Activated CD4-positive, alpha-beta T cell treated with anti-CD3 and anti-CD28 coated beads for 36 hours (primary cell): Measurements from ENCODE around the gene JAKMIP1. TPM values are rescaled to one million over a fixed set of nuclear protein-coding genes. Genes with fewer than 3 reads are reported as not detected.
A peak's percentile ranks its signal among the peaks of the same experiment; 100 is the strongest.

Experiments used
- ATAC-seq: fragments of 200-7000 bp; cut with Tn5 transposase; one replicate; pipeline ENCODE4 v1.10.0; 2021; ENCODE audit warnings: mild to moderate bottlenecking, moderate library complexity
- CTCF ChIA-PET: fragments of 350-600 bp; sonication (Branson Sonifier 250); formaldehyde crosslinking; loops from one replicate; lab custom pipeline; 2021; ENCODE audit warnings: antibody characterized with exemption; lab: Charles Lee
- POLR2A ChIA-PET: fragments of 350-600 bp; sonication (Branson Sonifier 250); formaldehyde crosslinking; loops from one replicate; lab custom pipeline; 2021; ENCODE audit warnings: antibody characterized with exemption, inconsistent platforms; lab: Charles Lee
- DNase-seq: peaks from one replicate; pipeline ENCODE4 v3.0.0-alpha.2; 2020
- H3K27ac Mint-ChIP-seq: one replicate; pipeline ENCODE4 v1.8.0; 2021; ENCODE audit warnings: mixed read lengths
- H3K27me3 Mint-ChIP-seq: one replicate; pipeline ENCODE4 v1.8.0; 2021; ENCODE audit warnings: mixed read lengths
- H3K36me3 Mint-ChIP-seq: one replicate; pipeline ENCODE4 v1.8.0; 2021; ENCODE audit warnings: low read depth, mixed read lengths
- H3K4me1 Mint-ChIP-seq: one replicate; pipeline ENCODE4 v1.8.0; 2021; ENCODE audit warnings: mixed read lengths
- H3K4me3 Mint-ChIP-seq: one replicate; pipeline ENCODE4 v1.8.0; 2021; ENCODE audit warnings: mild to moderate bottlenecking, moderate library complexity, mixed read lengths
- H3K9me3 Mint-ChIP-seq: one replicate; pipeline ENCODE4 v1.8.0; 2021; ENCODE audit warnings: low read depth, mixed read lengths
- intact Hi-C, 2 experiments: fragments of 100-400 bp; cut with DNase I in 1 of 2; cut with micrococcal nuclease in 1 of 2; formaldehyde crosslinking; loops; one replicate each; pipeline versions ENCODE4 v1.14.2 to v1.15.1; 2022 to 2024; cut with DNase I, micrococcal nuclease
- total RNA-seq, 2 experiments: library from RNA; stranded (reverse); gene quantifications; one replicate each; pipeline ENCODE4 v1.2.3, GENCODE V29; 2021

The JAKMIP1 gene
- total RNA-seq, 2 experiments from 2014 or later = 3.1 to 3.9 TPM

DNA sequence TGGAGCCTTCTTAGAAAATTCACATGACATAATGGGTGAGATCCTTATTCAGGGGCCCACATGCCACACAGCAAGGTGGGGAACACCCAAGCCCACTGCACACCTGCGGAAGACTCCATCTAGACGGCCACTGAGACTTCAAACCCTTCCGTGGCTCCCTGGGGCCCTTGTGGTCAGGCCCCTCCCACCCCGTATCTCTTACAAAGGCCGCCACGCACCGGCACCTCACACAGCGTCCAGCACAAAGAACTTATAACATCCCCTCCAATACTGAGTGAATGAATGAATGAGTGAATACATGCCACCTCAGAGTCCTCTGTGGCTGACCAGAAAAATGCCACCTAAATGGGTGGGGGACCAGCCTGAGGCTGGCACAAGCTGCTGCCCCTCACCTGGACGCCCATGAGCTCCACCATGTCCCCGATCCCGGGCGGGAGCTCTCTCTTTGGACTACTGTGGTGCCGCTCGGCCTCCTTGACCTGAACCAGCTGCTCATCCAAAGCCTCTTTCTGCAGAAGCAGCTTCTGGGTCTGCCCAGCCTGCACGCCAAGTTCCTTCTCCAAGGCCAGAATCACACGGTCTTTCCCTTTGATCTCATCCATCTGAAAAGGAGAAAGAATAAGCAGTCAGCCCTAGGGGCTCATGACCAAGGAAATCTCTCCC, 115.2 kb downstream of the JAKMIP1 start:
- CTCF ChIA-PET = interaction anchor here (0.6 kb wide), 1 partner anchor 261 kb away, joined by 4 read pairs; no protein-coding TSS in a partner anchor
- Mint-ChIP-seq H3K36me3 (no peaks in the 10 kb centered on the region), H3K27ac (no peak overlapping the region), H3K4me3 (no peak overlapping the region), H3K27me3 (peaks cover 2% of the 10 kb centered on the region), H3K4me1 (no peaks in the 10 kb centered on the region), H3K9me3 (peaks cover 2% of the 10 kb centered on the region)
- POLR2A ChIA-PET = no interaction called here
- ATAC-seq (no peak), DNase-seq (no peak)
- intact Hi-C loops = loop anchor here in 1 of 2 experiments (5.0 kb wide), 1 partner anchor 88 kb away; no protein-coding TSS in a partner anchor

GRCh38 chr4:6079965-6080364, 120.4 kb downstream of the JAKMIP1 start:
- intact Hi-C loops = loop anchor here in 1 of 2 experiments (5.0 kb wide), 1 partner anchor 247 kb away; no protein-coding TSS in a partner anchor
- H3K36me3 Mint-ChIP-seq = no peaks in the 10 kb centered on the region
- H3K4me3 Mint-ChIP-seq = no peak overlapping the region
- H3K27me3 Mint-ChIP-seq = no peaks in the 10 kb centered on the region
- ChIA-PET POLR2A (interaction anchor here (0.6 kb wide), 1 partner anchor 84 kb away, joined by 3 read pairs; no protein-coding TSS in a partner anchor), CTCF (interaction anchor here (0.8 kb wide), 1 partner anchor 14 kb away, joined by 3 read pairs; no protein-coding TSS in a partner anchor)
- peaks cover 2% of the 10 kb centered on the region for H3K9me3 Mint-ChIP-seq
- no peaks in the 10 kb centered on the region for H3K4me1 Mint-ChIP-seq
- no peak for ATAC-seq
- DNase-seq = no peak
- no peak overlapping the region for H3K27ac Mint-ChIP-seq

DNA sequence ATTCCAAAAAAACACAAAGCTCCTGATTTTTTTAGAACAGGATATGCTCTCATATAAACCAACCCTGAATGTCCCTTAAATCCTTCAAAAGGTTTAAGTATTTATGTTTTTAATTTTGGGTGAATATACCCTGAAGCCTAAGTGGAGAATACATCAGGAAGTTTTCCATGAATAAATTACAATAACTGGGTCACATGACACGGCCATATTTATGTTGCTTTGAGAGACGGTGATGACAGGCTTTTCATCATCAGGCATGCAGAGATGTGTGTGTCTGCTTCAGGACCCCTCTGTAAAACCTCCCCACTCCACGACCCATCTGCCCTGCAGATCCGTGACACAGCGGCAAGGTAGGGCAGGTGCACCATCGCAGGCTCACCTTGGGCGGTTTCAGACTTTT, 121.8 kb downstream of the JAKMIP1 start:
- no peak for ATAC-seq

DNA sequence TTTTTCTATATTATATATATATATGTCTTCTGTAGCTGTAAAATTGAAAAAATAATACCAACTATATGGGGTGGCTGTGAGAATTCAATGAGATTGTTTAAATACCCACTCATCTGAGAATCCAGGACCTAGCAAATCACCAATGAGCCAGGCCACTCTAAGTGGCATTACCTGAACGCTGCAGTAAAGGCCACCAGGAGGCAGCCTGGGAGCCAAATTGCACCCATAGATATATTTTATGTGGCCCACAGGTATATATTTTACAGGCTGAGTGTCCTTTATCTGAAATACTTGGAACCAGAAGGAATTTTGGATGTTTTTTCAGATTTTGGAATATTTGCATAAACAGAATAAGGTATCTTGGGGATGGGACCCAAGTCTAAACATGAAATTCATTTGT, 124.0 kb downstream of the JAKMIP1 start:
- H3K4me3 Mint-ChIP-seq = no peak overlapping the region
- CTCF ChIA-PET = no interaction called here
- no peaks in the 10 kb centered on the region for H3K36me3 Mint-ChIP-seq
- POLR2A ChIA-PET = no interaction called here
- H3K4me1 Mint-ChIP-seq = no peaks in the 10 kb centered on the region
- ATAC-seq (no peak), DNase-seq (peak; percentile 25)
- H3K9me3 Mint-ChIP-seq = peaks cover 2% of the 10 kb centered on the region
- no peak overlapping the region for H3K27ac Mint-ChIP-seq
- intact Hi-C loops = loop anchor here in 1 of 2 experiments (5.0 kb wide), 1 partner anchor 251 kb away; no protein-coding TSS in a partner anchor
- no peaks in the 10 kb centered on the region for H3K27me3 Mint-ChIP-seq

More for the DNA sequence above, 121.8 kb downstream of the JAKMIP1 start:
- DNase-seq = no peak
- Mint-ChIP-seq H3K27me3 (no peaks in the 10 kb centered on the region), H3K4me3 (no peak overlapping the region), H3K27ac (no peak overlapping the region), H3K4me1 (no peaks in the 10 kb centered on the region), H3K9me3 (peaks cover 2% of the 10 kb centered on the region), H3K36me3 (no peaks in the 10 kb centered on the region)
- ChIA-PET CTCF (no interaction called here), POLR2A (no interaction called here)
- intact Hi-C loops = loop anchor here in 1 of 2 experiments (5.0 kb wide), 1 partner anchor 249 kb away; no protein-coding TSS in a partner anchor

- ChIA-PET CTCF (no interaction called here), POLR2A (no interaction called here)
- H3K27ac Mint-ChIP-seq = no peak overlapping the region
- DNase-seq (no peak), ATAC-seq (no peak)
- no peak overlapping the region for H3K4me3 Mint-ChIP-seq
- no peaks in the 10 kb centered on the region for H3K9me3 Mint-ChIP-seq
- H3K4me1 Mint-ChIP-seq = no peaks in the 10 kb centered on the region
- H3K36me3 Mint-ChIP-seq = no peaks in the 10 kb centered on the region
- intact Hi-C loops = loop anchor here in 1 of 2 experiments (5.0 kb wide), 1 partner anchor 253 kb away; no protein-coding TSS in a partner anchor
- H3K27me3 Mint-ChIP-seq = no peaks in the 10 kb centered on the region
Measured at GRCh38 chr4:6074758-6075157, 125.6 kb downstream of the JAKMIP1 start.

- H3K4me3 Mint-ChIP-seq = no peak overlapping the region
- intact Hi-C loops = no loop called here
- no peak for ATAC-seq
- H3K4me1 Mint-ChIP-seq = no peaks in the 10 kb centered on the region
- peaks cover 6% of the 10 kb centered on the region for H3K27me3 Mint-ChIP-seq
- no peaks in the 10 kb centered on the region for H3K36me3 Mint-ChIP-seq
- POLR2A ChIA-PET = no interaction called here
- no peak for DNase-seq
- H3K9me3 Mint-ChIP-seq = no peaks in the 10 kb centered on the region
- CTCF ChIA-PET = interaction anchor here (1.1 kb wide), 1 partner anchor 93 kb away, joined by 3 read pairs; no protein-coding TSS in a partner anchor
- H3K27ac Mint-ChIP-seq = no peak overlapping the region
Measured at GRCh38 chr4:6071959-6072720, 128.2 kb downstream of the JAKMIP1 start.

GRCh38 chr4:6071191-6071958, 129.0 kb downstream of the JAKMIP1 start:
- ATAC-seq (no peak), DNase-seq (no peak)
- peaks cover 6% of the 10 kb centered on the region for H3K27me3 Mint-ChIP-seq
- H3K27ac Mint-ChIP-seq = no peak overlapping the region
- H3K4me1 Mint-ChIP-seq = no peaks in the 10 kb centered on the region
- intact Hi-C loops = no loop called here
- no peaks in the 10 kb centered on the region for H3K36me3 Mint-ChIP-seq
- H3K9me3 Mint-ChIP-seq = no peaks in the 10 kb centered on the region
- ChIA-PET CTCF (interaction anchor here (1.1 kb wide), 1 partner anchor 94 kb away, joined by 3 read pairs; no protein-coding TSS in a partner anchor), POLR2A (no interaction called here)
- H3K4me3 Mint-ChIP-seq = no peak overlapping the region

DNA sequence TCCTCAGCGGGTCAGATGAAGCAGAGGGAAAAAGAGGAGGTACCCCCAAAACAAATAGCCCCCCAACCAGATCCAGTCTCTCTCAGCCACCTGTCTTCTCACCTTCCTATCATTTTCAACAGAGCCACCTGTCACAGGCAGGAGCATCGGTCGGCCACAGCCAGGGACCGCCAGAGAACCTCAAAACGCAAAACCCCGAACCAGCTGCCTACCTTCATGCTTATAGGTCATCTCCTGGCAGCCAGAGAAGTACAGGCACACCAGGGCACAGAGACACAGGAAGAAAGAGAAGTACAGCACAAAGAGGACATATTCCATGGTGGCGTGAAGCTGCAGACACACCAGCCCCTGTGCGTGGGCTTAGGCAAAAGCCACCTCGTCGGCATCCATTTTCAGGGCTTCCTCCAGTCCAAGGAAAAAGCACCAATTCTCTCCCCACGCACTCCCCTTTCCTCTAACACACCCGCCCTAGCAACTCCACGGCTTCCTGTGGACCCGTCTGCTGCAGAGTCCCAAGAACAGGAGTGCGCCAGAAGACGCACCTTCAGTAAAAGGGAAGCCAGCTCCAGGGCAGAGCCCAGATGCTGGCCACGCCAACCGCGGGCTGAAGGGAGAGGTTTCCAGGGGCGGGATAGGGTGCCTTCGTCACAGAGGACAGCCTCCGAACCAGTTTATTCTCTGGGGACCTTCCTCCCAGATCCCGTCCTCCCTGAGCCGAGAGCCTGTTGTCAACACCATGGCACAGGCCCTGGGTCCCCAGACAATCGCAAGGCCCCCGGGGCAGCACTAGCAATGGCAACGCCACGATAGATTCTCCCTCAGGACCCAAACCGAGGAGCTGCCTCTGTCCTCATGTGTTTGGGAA, 130.3 kb downstream of the JAKMIP1 start:
- intact Hi-C loops = no loop called here
- ChIA-PET POLR2A (no interaction called here), CTCF (no interaction called here)
- Mint-ChIP-seq H3K4me3 (no peak overlapping the region), H3K27ac (no peak overlapping the region), H3K4me1 (no peaks in the 10 kb centered on the region), H3K36me3 (no peaks in the 10 kb centered on the region), H3K9me3 (no peaks in the 10 kb centered on the region), H3K27me3 (peaks cover 6% of the 10 kb centered on the region)
- DNase-seq (no peak), ATAC-seq (no peak)

GRCh38 chr4:6068986-6069385, 131.4 kb downstream of the JAKMIP1 start:
- Mint-ChIP-seq H3K4me3 (no peak overlapping the region), H3K4me1 (no peaks in the 10 kb centered on the region), H3K9me3 (no peaks in the 10 kb centered on the region), H3K36me3 (no peaks in the 10 kb centered on the region), H3K27me3 (peaks cover 6% of the 10 kb centered on the region), H3K27ac (no peak overlapping the region)
- no peak for ATAC-seq
- intact Hi-C loops = no loop called here
- DNase-seq = no peak
- POLR2A ChIA-PET = no interaction called here
- CTCF ChIA-PET = no interaction called here

- POLR2A ChIA-PET = no interaction called here
- no peaks in the 10 kb centered on the region for H3K4me1 Mint-ChIP-seq
- ATAC-seq (no peak), DNase-seq (no peak)
- peaks cover 6% of the 10 kb centered on the region for H3K27me3 Mint-ChIP-seq
- H3K4me3 Mint-ChIP-seq = no peak overlapping the region
- no peak overlapping the region for H3K27ac Mint-ChIP-seq
- CTCF ChIA-PET = no interaction called here
- H3K36me3 Mint-ChIP-seq = peaks cover 3% of the 10 kb centered on the region
- intact Hi-C loops = no loop called here
- H3K9me3 Mint-ChIP-seq = no peaks in the 10 kb centered on the region
Measured at GRCh38 chr4:6065934-6066590, 134.3 kb downstream of the JAKMIP1 start.
